ENCODE data around the gene ZFYVE28.
"Not testable (repeated sequence)": the region's sequence is repeated elsewhere in the genome, so short reads cannot be mapped to it uniquely, and the experiment has no call there.

Gene ZFYVE28

GRCh38 chr4:2387218-2387617 is 31.2 kb downstream of the ZFYVE28 start:
- no peak for TF ChIP-seq SUZ12 (IDR thresholded peaks at IDR 0.05; ENCODE audit: extremely low read depth, insufficient read depth, insufficient read length)
- TF ChIP-seq ZNF274 (IDR thresholded peaks at IDR 0.05; ENCODE audit: low read depth, low read length), result no peak
- TF ChIP-seq YY1 (IDR thresholded peaks at IDR 0.05; ENCODE audit: insufficient read depth, insufficient read length), result no peak
- DNase-seq (ENCODE audit: low read depth, low spot score), result no peak

GRCh38 chr4:2386717-2387116 is 31.7 kb downstream of the ZFYVE28 start:
- Histone ChIP-seq H3K9me3 (ENCODE audit: insufficient read depth, low read length) (no peaks in the 10 kb centered on the region), H3K9ac (ENCODE audit: insufficient read length, low read depth) (no peak overlapping the region), H3K4me3 (ENCODE audit: insufficient read length, low read depth) (no peak overlapping the region), H3K4me1 (ENCODE audit: insufficient read depth, insufficient read length) (peaks cover 28% of the 10 kb centered on the region), H3K27me3 (ENCODE audit: insufficient read depth, insufficient read length) (peaks cover 60% of the 10 kb centered on the region), H3K36me3 (ENCODE audit: insufficient read depth, insufficient read length, low read length) (no peaks in the 10 kb centered on the region)
- TF ChIP-seq YY1 (IDR thresholded peaks at IDR 0.05; ENCODE audit: insufficient read depth, insufficient read length) (no peak), ZNF274 (IDR thresholded peaks at IDR 0.05; ENCODE audit: low read depth, low read length) (no peak), SUZ12 (IDR thresholded peaks at IDR 0.05; ENCODE audit: extremely low read depth, insufficient read depth, insufficient read length) (no peak)
- DNase-seq (ENCODE audit: low read depth, low spot score), result no peak

More at GRCh38 chr4:2387218-2387617, 31.2 kb downstream of the ZFYVE28 start:
- no peaks in the 10 kb centered on the region for H3K9me3 ChIP-seq (ENCODE audit: insufficient read depth, low read length)
- peaks cover 28% of the 10 kb centered on the region for H3K4me1 ChIP-seq (ENCODE audit: insufficient read depth, insufficient read length)
- H3K27me3 ChIP-seq (ENCODE audit: insufficient read depth, insufficient read length), result peaks cover 65% of the 10 kb centered on the region
- no peak overlapping the region for H3K4me3 ChIP-seq (ENCODE audit: insufficient read length, low read depth)
- H3K36me3 ChIP-seq (ENCODE audit: insufficient read depth, insufficient read length, low read length), result no peaks in the 10 kb centered on the region
- H3K9ac ChIP-seq (ENCODE audit: insufficient read length, low read depth), result no peak overlapping the region

GRCh38 chr4:2385516-2385915 is 32.9 kb downstream of the ZFYVE28 start:
- no peak overlapping the region for H3K4me3 ChIP-seq (ENCODE audit: insufficient read length, low read depth)
- no peaks in the 10 kb centered on the region for H3K36me3 ChIP-seq (ENCODE audit: insufficient read depth, insufficient read length, low read length)
- TF ChIP-seq SUZ12 (IDR thresholded peaks at IDR 0.05; ENCODE audit: extremely low read depth, insufficient read depth, insufficient read length) (no peak), YY1 (IDR thresholded peaks at IDR 0.05; ENCODE audit: insufficient read depth, insufficient read length) (no peak), ZNF274 (IDR thresholded peaks at IDR 0.05; ENCODE audit: low read depth, low read length) (no peak)
- peaks cover 21% of the 10 kb centered on the region for H3K4me1 ChIP-seq (ENCODE audit: insufficient read depth, insufficient read length)
- no peaks in the 10 kb centered on the region for H3K9me3 ChIP-seq (ENCODE audit: insufficient read depth, low read length)
- no peak overlapping the region for H3K9ac ChIP-seq (ENCODE audit: insufficient read length, low read depth)
- DNase-seq (ENCODE audit: low read depth, low spot score), result no peak
- H3K27me3 ChIP-seq (ENCODE audit: insufficient read depth, insufficient read length), result peaks cover 48% of the 10 kb centered on the region

GRCh38 chr4:2384245-2384644 is 34.2 kb downstream of the ZFYVE28 start:
- Histone ChIP-seq H3K36me3 (ENCODE audit: insufficient read depth, insufficient read length, low read length) (no peaks in the 10 kb centered on the region), H3K9ac (ENCODE audit: insufficient read length, low read depth) (no peak overlapping the region), H3K27me3 (ENCODE audit: insufficient read depth, insufficient read length) (peaks cover 37% of the 10 kb centered on the region)

GRCh38 chr4:2383760-2384159 is 34.7 kb downstream of the ZFYVE28 start:
- Histone ChIP-seq H3K9me3 (ENCODE audit: insufficient read depth, low read length) (no peaks in the 10 kb centered on the region), H3K4me1 (ENCODE audit: insufficient read depth, insufficient read length) (peaks cover 9% of the 10 kb centered on the region), H3K9ac (ENCODE audit: insufficient read length, low read depth) (no peak overlapping the region), H3K27me3 (ENCODE audit: insufficient read depth, insufficient read length) (peaks cover 32% of the 10 kb centered on the region), H3K4me3 (ENCODE audit: insufficient read length, low read depth) (no peak overlapping the region), H3K36me3 (ENCODE audit: insufficient read depth, insufficient read length, low read length) (no peaks in the 10 kb centered on the region)
- no peak for DNase-seq (ENCODE audit: low read depth, low spot score)
- TF ChIP-seq YY1 (IDR thresholded peaks at IDR 0.05; ENCODE audit: insufficient read depth, insufficient read length), result no peak
- no peak for TF ChIP-seq ZNF274 (IDR thresholded peaks at IDR 0.05; ENCODE audit: low read depth, low read length)
- no peak for TF ChIP-seq SUZ12 (IDR thresholded peaks at IDR 0.05; ENCODE audit: extremely low read depth, insufficient read depth, insufficient read length)

More at GRCh38 chr4:2384245-2384644, 34.2 kb downstream of the ZFYVE28 start:
- TF ChIP-seq SUZ12 (IDR thresholded peaks at IDR 0.05; ENCODE audit: extremely low read depth, insufficient read depth, insufficient read length), result no peak
- TF ChIP-seq ZNF274 (IDR thresholded peaks at IDR 0.05; ENCODE audit: low read depth, low read length), result no peak
- no peak for TF ChIP-seq YY1 (IDR thresholded peaks at IDR 0.05; ENCODE audit: insufficient read depth, insufficient read length)
- no peak for DNase-seq (ENCODE audit: low read depth, low spot score)
- Histone ChIP-seq H3K4me1 (ENCODE audit: insufficient read depth, insufficient read length) (peaks cover 14% of the 10 kb centered on the region), H3K4me3 (ENCODE audit: insufficient read length, low read depth) (no peak overlapping the region), H3K9me3 (ENCODE audit: insufficient read depth, low read length) (no peaks in the 10 kb centered on the region)

GRCh38 chr4:2383220-2383631 is 35.2 kb downstream of the ZFYVE28 start:
- not testable (repeated sequence) for DNase-seq (ENCODE audit: low read depth, low spot score); H3K9me3 ChIP-seq (ENCODE audit: insufficient read depth, low read length); H3K9ac ChIP-seq (ENCODE audit: insufficient read length, low read depth); H3K4me1 ChIP-seq (ENCODE audit: insufficient read depth, insufficient read length); H3K36me3 ChIP-seq (ENCODE audit: insufficient read depth, insufficient read length, low read length); H3K4me3 ChIP-seq (ENCODE audit: insufficient read length, low read depth)
- H3K27me3 ChIP-seq (ENCODE audit: insufficient read depth, insufficient read length), result peaks cover 26% of the 10 kb centered on the region

GRCh38 chr4:2382769-2383202 is 35.7 kb downstream of the ZFYVE28 start:
- not testable (repeated sequence) for H3K4me1 ChIP-seq (ENCODE audit: insufficient read depth, insufficient read length); H3K9ac ChIP-seq (ENCODE audit: insufficient read length, low read depth); DNase-seq (ENCODE audit: low read depth, low spot score); H3K4me3 ChIP-seq (ENCODE audit: insufficient read length, low read depth); H3K9me3 ChIP-seq (ENCODE audit: insufficient read depth, low read length); H3K36me3 ChIP-seq (ENCODE audit: insufficient read depth, insufficient read length, low read length)
- peaks cover 22% of the 10 kb centered on the region for H3K27me3 ChIP-seq (ENCODE audit: insufficient read depth, insufficient read length)

GRCh38 chr4:2380589-2380988 is 37.9 kb downstream of the ZFYVE28 start:
- H3K36me3 ChIP-seq (ENCODE audit: insufficient read depth, insufficient read length, low read length); H3K9me3 ChIP-seq (ENCODE audit: insufficient read depth, low read length); H3K9ac ChIP-seq (ENCODE audit: insufficient read length, low read depth); H3K4me1 ChIP-seq (ENCODE audit: insufficient read depth, insufficient read length); DNase-seq (ENCODE audit: low read depth, low spot score); H3K4me3 ChIP-seq (ENCODE audit: insufficient read length, low read depth): not testable (repeated sequence)
- H3K27me3 ChIP-seq (ENCODE audit: insufficient read depth, insufficient read length), result peaks cover 15% of the 10 kb centered on the region
